HG03139 (cell line): Measurements from ENCODE around the gene SPAG16.
"Not testable (repeated sequence)": the region's sequence is repeated elsewhere in the genome, so short reads cannot be mapped to it uniquely, and the experiment has no call there.

Experiments used
- ATAC-seq: cut with Tn5 transposase; IDR thresholded peaks from one replicate; pipeline ENCODE4 v1.9.1; 2021; ENCODE audit not compliant: unreplicated experiment

The SPAG16 gene

GRCh38 chr2:214062279-214062678, 778.0 kb downstream of the SPAG16 start:
- not testable (repeated sequence) for ATAC-seq

DNA sequence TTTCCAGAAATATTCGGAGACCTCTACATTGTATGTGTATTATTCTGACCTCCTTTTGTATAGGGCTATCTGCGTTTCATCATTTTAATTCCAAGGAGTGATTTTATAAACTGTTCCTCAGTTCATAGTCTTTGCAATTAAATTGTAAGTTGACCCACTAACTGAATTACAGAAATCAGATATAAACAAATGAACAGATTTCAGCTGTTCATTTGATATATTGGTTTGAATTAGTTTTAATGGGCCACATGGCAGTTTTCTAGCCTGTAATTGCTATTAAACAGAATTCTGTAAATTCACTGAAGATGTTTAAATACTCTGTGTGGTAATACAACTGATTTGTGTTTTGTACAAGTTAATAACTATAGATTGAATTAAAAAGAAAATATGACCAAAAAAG, 780.2 kb downstream of the SPAG16 start:
- ATAC-seq = no peak

- ATAC-seq = no peak
Observed at GRCh38 chr2:214066862-214067261, 782.6 kb downstream of the SPAG16 start.

- no peak for ATAC-seq
Observed at GRCh38 chr2:214069254-214069653, 785.0 kb downstream of the SPAG16 start.

- no peak for ATAC-seq
Observed at GRCh38 chr2:214075456-214075855, 791.2 kb downstream of the SPAG16 start.

DNA sequence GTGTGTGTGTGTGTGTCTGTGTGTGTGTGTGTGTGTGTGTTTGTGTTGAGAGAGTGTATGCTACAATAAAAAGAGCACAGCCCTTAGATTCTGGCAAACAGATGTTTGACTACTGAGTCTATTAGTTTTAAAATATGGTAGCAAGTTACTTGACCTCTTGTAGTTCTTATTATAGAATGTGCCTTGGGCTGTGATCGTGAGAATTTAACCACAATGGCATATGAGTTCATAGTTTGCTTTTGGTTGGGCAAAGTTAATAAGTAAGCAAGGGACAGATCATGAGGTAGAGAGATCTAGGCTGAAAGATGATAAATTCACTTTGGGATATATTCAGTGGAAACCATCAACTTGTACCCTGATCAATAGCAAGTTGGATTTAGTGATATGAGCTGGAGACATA, 792.3 kb downstream of the SPAG16 start:
- peak; percentile 67 for ATAC-seq

- no peak for ATAC-seq
Observed at GRCh38 chr2:214077727-214078126, 793.5 kb downstream of the SPAG16 start.

GRCh38 chr2:214079032-214079431, 794.8 kb downstream of the SPAG16 start:
- no peak for ATAC-seq

DNA sequence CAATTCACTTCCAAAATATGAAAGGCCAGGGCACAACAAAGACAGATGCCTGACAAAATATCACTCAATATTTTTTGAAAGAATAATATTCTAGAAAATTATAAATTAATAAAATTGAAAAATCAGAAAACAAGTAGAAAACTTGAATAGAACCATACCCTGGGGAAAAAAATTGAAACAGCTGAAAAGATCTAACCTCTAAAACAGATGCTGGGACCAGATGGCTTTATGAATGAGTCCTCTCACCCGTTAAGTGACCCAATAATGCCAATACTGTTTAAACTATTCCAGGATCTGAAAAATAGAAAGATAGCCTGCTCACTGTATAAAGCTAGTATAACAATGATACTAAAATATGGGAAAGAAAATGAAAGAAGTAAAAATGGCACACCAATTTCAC, 804.3 kb downstream of the SPAG16 start:
- ATAC-seq = no peak

- ATAC-seq = no peak
Observed at GRCh38 chr2:214096208-214096715, 812.0 kb downstream of the SPAG16 start.

- no peak for ATAC-seq
Observed at GRCh38 chr2:214098811-214099210, 814.5 kb downstream of the SPAG16 start.

- no peak for ATAC-seq
Observed at GRCh38 chr2:214100488-214100887, 816.2 kb downstream of the SPAG16 start.

- no peak for ATAC-seq
Observed at GRCh38 chr2:214103276-214104001, 819.2 kb downstream of the SPAG16 start.

DNA sequence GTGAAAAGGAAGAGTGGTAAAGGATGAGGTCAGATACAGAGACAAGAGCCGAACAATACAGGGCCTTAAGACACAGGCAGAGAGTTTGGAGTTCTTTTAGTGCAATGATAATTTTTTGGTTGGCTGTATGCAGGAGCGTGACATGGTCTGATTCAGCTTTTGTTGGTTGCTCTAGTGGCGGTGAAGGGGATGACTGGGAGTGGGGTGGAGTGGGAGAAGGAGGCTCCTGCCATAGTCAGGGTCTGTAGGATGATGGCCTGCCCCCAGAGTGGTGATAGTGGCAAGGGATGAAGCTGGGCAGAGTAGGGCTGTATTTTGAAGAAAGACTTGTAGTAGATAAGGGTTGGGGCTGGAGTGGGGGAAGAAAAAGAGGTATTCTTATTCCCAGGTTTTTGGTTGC, 820.0 kb downstream of the SPAG16 start:
- ATAC-seq = no peak

GRCh38 chr2:214104967-214105366, 820.7 kb downstream of the SPAG16 start:
- no peak for ATAC-seq

DNA sequence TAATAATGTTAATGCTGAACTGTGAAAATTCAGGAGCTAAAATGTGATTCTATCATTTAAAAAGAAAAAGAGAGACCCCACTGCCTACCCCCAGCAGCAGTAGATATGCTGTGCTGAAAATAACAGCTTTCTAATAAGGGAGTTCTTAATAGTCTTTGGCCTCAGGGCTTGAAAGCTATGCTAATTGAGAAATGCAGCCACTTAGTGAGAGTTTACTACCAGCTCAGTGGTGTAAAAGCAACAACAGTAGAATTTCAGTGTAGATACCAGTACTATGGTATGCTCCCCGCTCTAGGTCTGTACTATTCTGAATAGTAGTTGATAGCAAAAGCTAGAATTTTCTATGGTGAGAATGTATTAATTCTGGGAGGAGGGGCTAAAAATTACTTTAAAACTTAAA, 823.5 kb downstream of the SPAG16 start:
- ATAC-seq = no peak

GRCh38 chr2:214108598-214108997, 824.3 kb downstream of the SPAG16 start:
- no peak for ATAC-seq

DNA sequence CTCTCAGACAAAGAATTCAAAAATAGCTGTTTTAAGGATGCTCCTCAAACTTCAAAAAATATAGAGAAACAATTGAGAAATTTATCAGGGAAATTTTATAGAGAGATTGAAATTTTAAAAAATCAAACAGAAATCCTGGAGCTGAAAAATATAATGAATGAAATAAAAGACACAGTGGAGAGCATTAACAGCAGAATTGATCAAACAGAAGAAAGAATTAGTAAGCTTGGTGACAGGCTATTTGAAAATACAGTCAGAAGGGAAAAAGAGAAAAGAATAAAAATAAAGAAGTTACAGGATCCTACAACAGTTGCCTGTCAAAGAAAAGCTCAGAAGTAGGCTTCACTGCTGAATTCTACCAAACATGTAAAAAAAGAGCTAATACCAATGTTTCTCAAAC, 832.8 kb downstream of the SPAG16 start:
- no peak for ATAC-seq

DNA sequence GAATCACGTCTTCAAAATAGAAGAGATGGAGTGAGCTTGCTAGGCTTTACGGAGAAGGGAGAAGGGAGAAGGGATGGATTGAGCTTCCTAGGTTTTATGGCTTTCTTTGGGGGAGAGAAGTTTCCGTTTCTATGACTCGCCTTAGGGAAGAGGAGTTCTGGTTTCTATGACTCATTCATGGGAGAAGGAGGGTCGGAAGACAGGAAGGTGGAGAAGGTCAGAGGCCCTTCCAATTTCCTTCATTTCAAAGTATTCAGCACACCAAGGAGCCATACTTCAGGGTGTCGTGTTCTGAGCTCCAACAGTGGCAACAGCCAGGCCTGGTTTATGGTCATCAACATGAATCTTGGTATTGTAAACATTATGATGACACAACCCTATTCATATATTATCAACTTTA, 841.9 kb downstream of the SPAG16 start:
- no peak for ATAC-seq

- ATAC-seq = no peak
Observed at GRCh38 chr2:214127170-214127569, 842.9 kb downstream of the SPAG16 start.

GRCh38 chr2:214127571-214127970, 843.3 kb downstream of the SPAG16 start:
- ATAC-seq = no peak

DNA sequence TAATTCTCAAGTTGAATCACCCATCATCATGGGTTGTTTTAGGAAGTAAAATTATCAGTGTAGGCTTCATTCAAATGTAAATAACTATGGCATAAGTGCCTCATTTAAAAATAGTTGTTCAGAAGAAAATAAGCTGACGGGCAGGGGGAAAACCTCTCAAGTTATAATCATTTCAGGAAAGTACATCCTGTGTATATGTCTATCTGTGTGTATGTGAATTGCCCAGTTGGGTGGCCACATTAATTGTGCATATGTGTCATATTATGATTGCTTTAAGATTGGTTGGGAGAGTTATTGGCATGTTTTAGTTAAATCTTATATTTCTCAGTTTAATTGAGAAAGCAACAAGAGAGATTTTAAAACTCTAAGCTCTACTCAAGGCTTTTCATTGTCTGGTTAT, 843.8 kb downstream of the SPAG16 start:
- ATAC-seq = no peak

GRCh38 chr2:214130114-214130513, 845.9 kb downstream of the SPAG16 start:
- no peak for ATAC-seq
